ENCODE measurements around the gene ASAP3. TPM values are rescaled to one million over a fixed set of nuclear protein-coding genes. Genes with fewer than 3 reads are reported as not detected.

Gene ASAP3
- total and polyA plus RNA-seq, 2 of the 13 experiments (the other 11 are each of a cell fraction or from before 2014, with no cell fraction given), result 32.6 to 37.0 TPM

GRCh38 chr1:23475641-23476040, 8.3 kb downstream of the ASAP3 start:
- H3K4me3 ChIP-seq (replicated peaks in 1 of 3; ENCODE audit: insufficient read depth in 1 of 3, low read depth in 2 of 3, low read length in 3 of 3), result no peak overlapping the region
- H2AFZ ChIP-seq (ENCODE audit: low read length), result no peak overlapping the region
- no peaks in the 10 kb centered on the region for H3K9me3 ChIP-seq (ENCODE audit: low read length)
- in situ Hi-C loops (cut with HindIII; ENCODE audit: extremely low pct_ligation_motif_present, low pct_unique_long_range_greater_than_20kb) (no loop called here), intact Hi-C loops (cut with micrococcal nuclease; ENCODE audit: unreplicated experiment) (no loop called here)
- WGBS (ENCODE audit: low lambda C conversion rate), result 82% methylated on average over 3 of the region's 3 CpGs
- TF ChIP-seq SP140L (CRISPR knock-in tag; IDR thresholded peaks at IDR 0.05; ENCODE audit: borderline replicate concordance), result no peak
- no peak for TF ChIP-seq FLYWCH1 (CRISPR knock-in tag; IDR thresholded peaks at IDR 0.05)
- TF ChIP-seq GZF1 (CRISPR knock-in tag; IDR thresholded peaks at IDR 0.05), result no peak
- TF ChIP-seq LBX2 (CRISPR knock-in tag; IDR thresholded peaks at IDR 0.05; ENCODE audit: borderline replicate concordance), result no peak
- TF ChIP-seq ZNF296 (CRISPR knock-in tag; conservative IDR thresholded peaks at IDR 0.05), result no peak
- no peak for TF ChIP-seq ZNF672 (CRISPR knock-in tag; IDR thresholded peaks at IDR 0.05)
- TF ChIP-seq ZMYM2 (CRISPR knock-in tag; IDR thresholded peaks at IDR 0.05), result no peak
- peak; percentile 41 for TF ChIP-seq TEAD3 (CRISPR knock-in tag; optimal IDR thresholded peaks at IDR 0.05; ENCODE audit: borderline replicate concordance)
- TF ChIP-seq, protein P1, sequence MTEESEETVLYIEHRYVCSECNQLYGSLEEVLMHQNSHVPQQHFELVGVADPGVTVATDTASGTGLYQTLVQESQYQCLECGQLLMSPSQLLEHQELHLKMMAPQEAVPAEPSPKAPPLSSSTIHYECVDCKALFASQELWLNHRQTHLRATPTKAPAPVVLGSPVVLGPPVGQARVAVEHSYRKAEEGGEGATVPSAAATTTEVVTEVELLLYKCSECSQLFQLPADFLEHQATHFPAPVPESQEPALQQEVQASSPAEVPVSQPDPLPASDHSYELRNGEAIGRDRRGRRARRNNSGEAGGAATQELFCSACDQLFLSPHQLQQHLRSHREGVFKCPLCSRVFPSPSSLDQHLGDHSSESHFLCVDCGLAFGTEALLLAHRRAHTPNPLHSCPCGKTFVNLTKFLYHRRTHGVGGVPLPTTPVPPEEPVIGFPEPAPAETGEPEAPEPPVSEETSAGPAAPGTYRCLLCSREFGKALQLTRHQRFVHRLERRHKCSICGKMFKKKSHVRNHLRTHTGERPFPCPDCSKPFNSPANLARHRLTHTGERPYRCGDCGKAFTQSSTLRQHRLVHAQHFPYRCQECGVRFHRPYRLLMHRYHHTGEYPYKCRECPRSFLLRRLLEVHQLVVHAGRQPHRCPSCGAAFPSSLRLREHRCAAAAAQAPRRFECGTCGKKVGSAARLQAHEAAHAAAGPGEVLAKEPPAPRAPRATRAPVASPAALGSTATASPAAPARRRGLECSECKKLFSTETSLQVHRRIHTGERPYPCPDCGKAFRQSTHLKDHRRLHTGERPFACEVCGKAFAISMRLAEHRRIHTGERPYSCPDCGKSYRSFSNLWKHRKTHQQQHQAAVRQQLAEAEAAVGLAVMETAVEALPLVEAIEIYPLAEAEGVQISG (CRISPR knock-in tag; IDR thresholded peaks at IDR 0.05), result no peak
- TF ChIP-seq ZNF337 (CRISPR knock-in tag; IDR thresholded peaks at IDR 0.05; ENCODE audit: borderline replicate concordance, low read depth), result no peak
- peak; percentile 48; the same call in 1 of the 2 replicates for TF ChIP-seq CEBPB (IDR thresholded peaks at IDR 0.05; ENCODE audit: borderline replicate concordance, low read depth, low read length)
- no peak for TF ChIP-seq ZNF766 (CRISPR knock-in tag; IDR thresholded peaks at IDR 0.05; ENCODE audit: borderline replicate concordance)
- TF ChIP-seq ZBTB39 (CRISPR knock-in tag; IDR thresholded peaks at IDR 0.05), result no peak
- no peak for TF ChIP-seq ZNF773 (CRISPR knock-in tag; IDR thresholded peaks at IDR 0.05; ENCODE audit: borderline replicate concordance)
- no peak for TF ChIP-seq NCOA2 (CRISPR knock-in tag; IDR thresholded peaks at IDR 0.05)
- no peak for TF ChIP-seq HDAC2 (CRISPR knock-in tag; IDR thresholded peaks at IDR 0.05)
- no peak for TF ChIP-seq RNF219 (CRISPR knock-in tag; IDR thresholded peaks at IDR 0.05)
- peaks cover 83% of the 10 kb centered on the region for H3K4me1 ChIP-seq (ENCODE audit: insufficient read depth, low read length)
- H3K79me2 ChIP-seq (ENCODE audit: insufficient read depth, low read length), result peaks cover 57% of the 10 kb centered on the region
- H3K36me3 ChIP-seq (replicated peaks in 1 of 2; ENCODE audit: control insufficient read depth in 1 of 2, insufficient read depth in 2 of 2, low read length in 2 of 2), result no peaks in the 10 kb centered on the region; a peak in 1 of 5 replicates
- DNase-seq (ENCODE audit: low spot score) (no peak), ATAC-seq (no peak), FAIRE-seq (no peak)
- H3K27me3 ChIP-seq (ENCODE audit: control insufficient read depth in 1 of 2, insufficient read depth in 2 of 2, low read length in 2 of 2), result no peaks in the 10 kb centered on the region
- ChIA-PET POLR2A (interaction anchor here (0.9 kb wide), 1 partner anchor 17 kb away, joined by 4 read pairs; no protein-coding TSS in a partner anchor), CTCF (ENCODE audit: low intra/inter-chr PET ratio, low total read pairs) (no interaction called here)
- no peak overlapping the region for H3K4me2 ChIP-seq (ENCODE audit: low read depth, low read length)
- BruUV-seq (replicated peaks), result no TSS peak
- no peaks in the 10 kb centered on the region for H4K20me1 ChIP-seq (ENCODE audit: insufficient read depth, low read length)
- H3K9ac ChIP-seq (ENCODE audit: insufficient read depth, low read depth, low read length), result no peak overlapping the region
- H3K27ac ChIP-seq (ENCODE audit: extremely low read length, insufficient read depth, low read length), result no peak overlapping the region

Data from HepG2 (cell line).